Measurements from ENCODE around the gene CST7. TPM values are rescaled to one million over a fixed set of nuclear protein-coding genes. Genes with fewer than 3 reads are reported as not detected.
"Not testable (repeated sequence)": the region's sequence is repeated elsewhere in the genome, so short reads cannot be mapped to it uniquely, and the experiment has no call there.

Gene CST7
- total RNA-seq, 1 experiment from 2014 or later = not detected

- Histone ChIP-seq H3K4me2 (ENCODE audit: low read length) (no peak overlapping the region), H3F3A (ENCODE audit: low read length, unreplicated experiment) (no peaks in the 10 kb centered on the region), H3K27me3 (ENCODE audit: low read length) (peaks cover 30% of the 10 kb centered on the region), H3K79me2 (ENCODE audit: low read length) (no peaks in the 10 kb centered on the region), H3K4me3 (ENCODE audit: low read length) (no peak overlapping the region), H3K9ac (ENCODE audit: low read length) (no peak overlapping the region), H3K4me1 (ENCODE audit: insufficient read depth, low read length) (no peaks in the 10 kb centered on the region), H3K27ac (ENCODE audit: low read length) (no peak overlapping the region), H4K20me1 (ENCODE audit: low read length) (no peaks in the 10 kb centered on the region), H3K36me3 (ENCODE audit: low read depth, low read length) (no peaks in the 10 kb centered on the region), H3K9me3 (ENCODE audit: low read length) (no peaks in the 10 kb centered on the region), H2AFZ (ENCODE audit: low read length) (0 out of 2 replicates have a peak overlapping the region, but pooled peaks have one; percentile 27), H3K9me2 (replicated peaks; ENCODE audit: low read length) (no peaks in the 10 kb centered on the region)
- BruUV-seq (replicated peaks) = no TSS peak
- intact Hi-C loops (cut with micrococcal nuclease) = loop anchor here (2.0 to 5.0 kb wide), 2 partner anchors 758 to 982 kb away; no protein-coding TSS in a partner anchor
- ChIA-PET POLR2A (ENCODE audit: unreplicated experiment) (no interaction called here), CTCF (interaction anchor here (0.6 to 0.7 kb wide), 2 partner anchors 922 to 1455 kb away, joined by 3 to 4 read pairs; no protein-coding TSS in a partner anchor)
- ATAC-seq (no peak; the same call in none of the 2 replicates), DNase-seq (no peak)
- no peak for TF ChIP-seq EZH2phosphoT487 (IDR thresholded peaks at IDR 0.05; ENCODE audit: borderline replicate concordance, low read length)
- no peak for TF ChIP-seq CTCF (conservative IDR thresholded peaks at IDR 0.05; ENCODE audit: low read depth, low read length)
- no peak for TF ChIP-seq EZH2 (IDR thresholded peaks at IDR 0.05; ENCODE audit: low read length, unreplicated experiment)
Measured at GRCh38 chr20:24918579-24919566, 30.2 kb upstream of the CST7 start.

- BruUV-seq (replicated peaks) = not testable (repeated sequence)
Measured at GRCh38 chr20:24919665-24920064, 29.4 kb upstream of the CST7 start.

GRCh38 chr20:24920706-24921105, 28.4 kb upstream of the CST7 start:
- intact Hi-C loops (cut with micrococcal nuclease); H3K36me3 ChIP-seq (ENCODE audit: low read depth, low read length); H3K79me2 ChIP-seq (ENCODE audit: low read length); H3K4me3 ChIP-seq (ENCODE audit: low read length); BruUV-seq (replicated peaks); H3K9ac ChIP-seq (ENCODE audit: low read length); H4K20me1 ChIP-seq (ENCODE audit: low read length); H3K9me3 ChIP-seq (ENCODE audit: low read length); ATAC-seq; POLR2A ChIA-PET (ENCODE audit: unreplicated experiment); H3K27ac ChIP-seq (ENCODE audit: low read length); H3F3A ChIP-seq (ENCODE audit: low read length, unreplicated experiment); H3K9me2 ChIP-seq (replicated peaks; ENCODE audit: low read length); H2AFZ ChIP-seq (ENCODE audit: low read length); CTCF ChIA-PET; DNase-seq; H3K4me1 ChIP-seq (ENCODE audit: insufficient read depth, low read length); H3K4me2 ChIP-seq (ENCODE audit: low read length): not testable (repeated sequence)
- peaks cover 19% of the 10 kb centered on the region for H3K27me3 ChIP-seq (ENCODE audit: low read length)

More at GRCh38 chr20:24919665-24920064, 29.4 kb upstream of the CST7 start:
- H3K9me2 ChIP-seq (replicated peaks; ENCODE audit: low read length); H3K9ac ChIP-seq (ENCODE audit: low read length); H3K79me2 ChIP-seq (ENCODE audit: low read length); H3K27ac ChIP-seq (ENCODE audit: low read length); DNase-seq; H2AFZ ChIP-seq (ENCODE audit: low read length); H3F3A ChIP-seq (ENCODE audit: low read length, unreplicated experiment); H3K4me3 ChIP-seq (ENCODE audit: low read length); H4K20me1 ChIP-seq (ENCODE audit: low read length); H3K36me3 ChIP-seq (ENCODE audit: low read depth, low read length); ATAC-seq; POLR2A ChIA-PET (ENCODE audit: unreplicated experiment); CTCF ChIA-PET; H3K4me2 ChIP-seq (ENCODE audit: low read length); H3K4me1 ChIP-seq (ENCODE audit: insufficient read depth, low read length); H3K9me3 ChIP-seq (ENCODE audit: low read length): not testable (repeated sequence)
- peaks cover 26% of the 10 kb centered on the region for H3K27me3 ChIP-seq (ENCODE audit: low read length)
- intact Hi-C loops (cut with micrococcal nuclease) = loop anchor here (2.0 to 5.0 kb wide), 2 partner anchors 759 to 982 kb away; no protein-coding TSS in a partner anchor

GRCh38 chr20:24929259-24929658, 19.8 kb upstream of the CST7 start:
- DNase-seq; H3K36me3 ChIP-seq (ENCODE audit: low read depth, low read length); H3K9me3 ChIP-seq (ENCODE audit: low read length); H4K20me1 ChIP-seq (ENCODE audit: low read length); H3K79me2 ChIP-seq (ENCODE audit: low read length); CTCF ChIA-PET; H3K9me2 ChIP-seq (replicated peaks; ENCODE audit: low read length); BruUV-seq (replicated peaks); H3F3A ChIP-seq (ENCODE audit: low read length, unreplicated experiment); ATAC-seq; H3K4me3 ChIP-seq (ENCODE audit: low read length); POLR2A ChIA-PET (ENCODE audit: unreplicated experiment); intact Hi-C loops (cut with micrococcal nuclease); H3K9ac ChIP-seq (ENCODE audit: low read length); H3K4me2 ChIP-seq (ENCODE audit: low read length); H2AFZ ChIP-seq (ENCODE audit: low read length); H3K27me3 ChIP-seq (ENCODE audit: low read length): not testable (repeated sequence)
- peaks cover 40% of the 10 kb centered on the region for H3K4me1 ChIP-seq (ENCODE audit: insufficient read depth, low read length)
- H3K27ac ChIP-seq (ENCODE audit: low read length) = 0 out of 2 replicates have a peak overlapping the region, but pooled peaks have one; percentile 83
